GM21786 (cell line): ENCODE data around the gene MTCL1.

Experiments
- ATAC-seq: cut with Tn5 transposase; IDR thresholded peaks from one replicate; pipeline ENCODE4 v1.9.1; 2021; ENCODE audit not compliant: unreplicated experiment

MTCL1 gene

GRCh38 chr18:8856212-8856611 lies 150.9 kb downstream of the MTCL1 start:
- no peak for ATAC-seq

DNA sequence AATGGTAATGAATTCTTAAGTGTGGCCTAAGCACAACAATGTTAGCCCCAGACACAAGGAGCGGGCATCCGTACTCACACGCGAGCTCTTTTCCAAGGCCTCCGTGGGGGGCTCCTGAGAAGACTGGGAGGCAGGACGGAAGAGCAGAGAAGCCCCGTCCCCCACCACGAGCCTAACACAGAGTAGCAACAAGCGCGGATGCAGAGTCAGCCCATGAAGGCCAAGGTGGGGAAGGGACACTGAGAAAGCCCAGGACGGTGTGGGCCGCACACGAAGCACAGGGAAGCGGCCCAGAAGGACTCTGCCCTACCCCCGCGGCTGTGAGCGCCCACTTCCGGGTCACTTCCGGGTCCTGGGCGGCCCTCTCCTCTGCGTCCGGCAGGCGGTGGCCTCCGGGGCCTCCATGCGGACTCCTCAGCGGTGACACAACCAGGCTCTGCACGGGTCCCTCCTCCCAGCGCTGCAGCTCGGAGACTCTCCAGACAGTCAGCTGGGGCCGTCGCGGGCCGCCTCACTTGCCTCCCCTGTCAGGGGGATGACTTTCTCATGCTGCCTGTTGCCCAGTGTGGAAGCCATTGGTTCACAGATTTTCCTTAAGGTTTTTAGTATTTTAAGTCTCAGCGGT lies 151.5 kb downstream of the MTCL1 start:
- ATAC-seq: no peak

DNA sequence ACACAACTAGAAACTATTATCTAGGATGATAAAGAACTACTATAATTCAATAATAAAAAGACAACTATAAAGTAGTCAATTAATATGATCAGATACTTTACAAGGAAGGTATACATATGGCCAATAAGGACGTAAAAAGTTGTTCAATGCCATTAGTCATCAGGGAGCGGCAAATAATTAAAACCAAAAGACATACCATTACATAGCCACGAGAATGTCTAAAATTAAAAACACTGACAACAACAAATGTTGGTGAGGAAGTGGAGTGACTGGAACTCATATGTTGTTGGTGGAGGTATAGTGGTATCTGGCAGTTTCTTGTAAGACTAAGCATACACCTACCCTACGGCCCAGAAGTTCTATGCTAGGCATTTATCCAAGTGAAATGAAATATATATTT lies 152.4 kb downstream of the MTCL1 start:
- ATAC-seq: no peak

DNA sequence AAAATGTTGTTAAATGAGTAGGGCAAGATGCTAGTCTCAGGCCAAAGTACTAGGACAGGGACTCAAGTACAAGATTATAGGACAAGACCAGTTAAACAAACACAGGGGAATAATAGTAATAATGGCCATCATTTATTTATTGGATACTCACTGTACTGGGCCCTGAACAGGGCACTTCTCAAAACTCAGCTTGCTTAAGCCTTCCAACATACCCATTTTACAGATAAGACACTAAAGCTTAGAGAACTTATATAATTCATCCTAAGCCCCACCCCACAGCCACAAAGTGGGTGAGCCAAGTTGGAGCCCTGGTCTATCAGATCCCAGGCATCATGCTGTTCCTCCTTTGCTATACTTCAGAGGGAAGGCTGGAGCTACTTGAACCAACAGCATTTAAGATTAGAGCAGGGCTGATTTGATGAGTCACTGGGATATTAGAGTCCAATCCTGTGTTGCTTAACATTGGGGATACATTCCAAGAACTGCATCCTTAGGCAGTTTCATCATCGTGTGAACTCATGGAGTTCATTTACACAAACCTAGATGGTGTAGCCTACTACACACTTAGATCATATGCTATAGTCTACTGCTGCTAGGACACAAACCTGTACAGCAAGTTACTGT lies 153.6 kb downstream of the MTCL1 start:
- ATAC-seq: no peak

GRCh38 chr18:8860845-8861642 lies 155.7 kb downstream of the MTCL1 start:
- no peak for ATAC-seq

DNA sequence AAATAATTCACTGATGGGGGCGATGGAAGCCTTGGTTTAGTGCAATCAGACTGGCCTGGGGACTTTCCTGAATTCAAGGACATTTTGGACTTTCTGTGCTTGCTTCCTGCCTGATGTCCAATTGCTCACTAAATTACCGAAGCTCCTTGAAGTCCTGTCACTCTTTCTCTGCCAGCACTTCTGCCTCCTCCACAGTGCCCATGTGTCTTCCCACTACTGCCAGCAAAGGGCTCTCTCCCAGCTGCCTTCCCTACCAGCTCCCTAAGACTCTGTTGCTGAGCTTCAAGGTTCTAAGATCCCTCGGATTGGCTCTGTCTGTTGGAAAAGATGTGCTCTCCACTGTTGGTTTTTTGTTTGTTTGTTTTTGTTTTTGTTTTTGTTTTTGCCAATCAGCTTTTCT lies 158.1 kb downstream of the MTCL1 start:
- ATAC-seq: no peak

GRCh38 chr18:8865934-8866333 lies 160.6 kb downstream of the MTCL1 start:
- no peak for ATAC-seq

GRCh38 chr18:8866679-8867078 lies 161.3 kb downstream of the MTCL1 start:
- ATAC-seq: no peak

DNA sequence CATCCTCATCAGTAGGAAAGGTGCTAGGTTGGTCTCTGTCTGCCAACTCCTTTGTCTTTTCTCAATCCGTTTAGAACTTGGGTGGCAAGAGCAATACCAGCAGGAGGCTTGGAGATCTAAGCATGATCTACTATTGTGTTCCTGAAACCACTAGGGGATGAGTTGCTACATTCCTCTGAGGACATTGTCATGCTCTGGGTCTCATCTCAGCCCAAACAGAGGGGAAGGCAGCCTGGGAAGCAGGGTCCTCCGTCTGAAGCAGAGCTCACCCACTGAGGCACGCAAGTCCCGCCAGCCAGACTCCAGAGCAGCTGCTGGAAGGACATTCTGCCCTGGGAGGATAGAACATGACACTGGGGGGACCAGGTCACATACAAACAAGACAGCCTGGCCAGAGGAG lies 162.9 kb downstream of the MTCL1 start:
- no peak for ATAC-seq

DNA sequence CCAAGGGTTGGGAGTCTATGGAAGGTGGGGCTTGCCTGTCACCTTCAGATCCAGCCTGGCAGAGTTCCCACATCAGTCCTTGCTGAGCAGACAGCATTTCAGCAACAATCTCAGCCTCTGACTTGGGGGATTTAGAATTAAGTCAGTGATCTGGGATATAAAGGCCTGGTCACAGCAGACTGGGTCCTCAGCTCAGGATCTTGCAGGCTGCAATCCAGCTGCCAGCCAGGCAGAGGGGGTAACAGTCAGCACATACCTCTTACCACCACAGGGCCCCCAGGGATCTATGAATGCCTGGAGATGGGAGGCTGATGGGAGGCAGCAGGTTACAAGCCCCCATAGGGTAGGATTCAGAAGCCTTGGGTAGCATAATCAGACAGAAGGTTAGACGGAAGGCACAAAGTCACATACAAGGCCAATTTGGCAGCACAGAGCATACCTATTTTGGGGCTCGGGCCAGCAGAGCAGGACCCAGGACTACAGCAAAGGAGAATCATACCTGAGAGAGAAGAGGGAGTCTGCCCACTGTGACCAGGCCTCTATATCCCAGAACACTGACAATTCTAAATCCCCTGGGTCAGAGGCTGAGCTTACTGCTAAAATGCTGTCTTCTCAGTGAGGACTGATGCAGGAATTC lies 163.5 kb downstream of the MTCL1 start:
- ATAC-seq: no peak

DNA sequence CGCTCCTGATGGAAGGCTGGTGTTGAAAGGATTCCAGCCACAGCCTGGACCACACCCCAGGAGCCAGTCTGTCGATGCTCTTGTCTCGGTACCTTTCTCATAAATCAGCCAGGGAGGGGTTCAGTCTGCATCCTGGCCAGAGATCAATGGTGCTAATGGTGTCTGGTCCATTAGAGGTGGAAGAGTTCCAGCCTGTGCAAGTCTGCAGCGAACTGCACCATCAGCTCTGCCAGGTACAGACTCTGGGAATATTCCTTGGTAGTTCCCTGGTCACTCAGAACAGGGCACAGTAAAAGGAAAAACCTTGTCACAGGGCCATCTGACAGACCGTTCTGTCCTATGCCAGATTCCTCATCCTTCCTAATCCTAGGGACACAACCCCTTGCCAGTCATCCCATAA lies 164.3 kb downstream of the MTCL1 start:
- no peak for ATAC-seq

GRCh38 chr18:8870528-8870927 lies 165.2 kb downstream of the MTCL1 start:
- ATAC-seq: no peak

DNA sequence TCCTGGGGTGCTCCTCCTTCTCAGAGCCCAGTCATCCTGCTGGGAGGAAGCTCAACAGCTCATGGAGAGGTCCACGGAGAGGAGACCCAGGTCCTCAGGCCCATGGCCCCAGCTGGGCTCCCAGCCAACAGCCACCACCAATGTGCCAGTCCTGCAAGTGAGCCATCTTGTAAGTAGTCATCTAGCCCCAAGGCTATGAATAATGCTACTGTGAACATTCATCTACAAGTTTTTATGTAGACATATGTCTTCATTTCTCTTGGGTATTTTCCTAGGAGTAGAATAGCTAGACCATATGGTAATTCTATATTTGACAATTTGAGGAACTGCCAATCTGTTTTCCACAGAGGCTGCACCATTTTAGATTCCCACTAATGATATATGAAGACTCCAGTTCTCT lies 166.1 kb downstream of the MTCL1 start:
- no peak for ATAC-seq

DNA sequence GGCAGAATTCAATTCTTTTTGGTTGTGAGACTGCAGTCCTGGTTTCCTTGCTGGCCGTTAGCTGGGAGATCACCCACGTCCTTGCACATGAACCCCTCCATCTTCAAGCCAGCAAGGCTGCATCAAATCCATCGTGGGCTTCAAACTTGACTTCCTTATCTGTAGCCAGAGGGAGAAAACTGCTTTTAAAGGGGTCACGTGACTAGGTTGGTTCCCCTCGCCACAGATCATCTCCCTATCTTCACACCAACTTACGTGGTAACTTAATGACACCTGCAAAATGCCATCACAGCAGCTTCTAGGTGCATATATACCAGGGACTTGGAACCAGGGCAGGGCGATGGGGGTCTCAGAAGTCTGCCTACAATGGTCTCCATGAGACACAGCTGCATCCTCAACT lies 169.5 kb downstream of the MTCL1 start:
- ATAC-seq: no peak

DNA sequence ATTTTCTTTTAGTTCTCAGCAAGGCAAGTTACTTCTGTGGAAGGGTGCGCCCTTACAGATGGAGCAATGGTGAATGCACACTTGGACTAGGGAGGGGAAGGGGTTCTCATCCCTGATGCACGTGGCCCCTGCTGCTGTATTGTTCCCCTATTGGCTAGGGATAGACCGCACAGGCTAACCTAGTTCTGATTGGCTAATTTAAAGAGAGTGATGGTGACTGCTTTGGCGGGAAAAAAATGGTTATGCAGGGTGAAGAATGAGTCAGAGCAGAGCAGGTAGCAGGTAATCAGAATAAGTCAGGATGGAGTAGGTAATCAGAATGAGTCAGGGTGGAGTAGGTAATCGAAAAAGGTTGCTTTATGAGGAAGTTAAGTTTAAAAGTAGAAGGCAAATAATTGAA lies 171.5 kb downstream of the MTCL1 start:
- ATAC-seq: no peak

- ATAC-seq: no peak
Observed at GRCh38 chr18:8881103-8881502, 175.7 kb downstream of the MTCL1 start.
